GM12875 (cell line): Measurements from ENCODE around the gene CBLC.

Experiments
- H3K4me3 ChIP-seq: one replicate; pipeline ENCODE4 v1.5.1; 2011; ENCODE audit warnings: low read depth, low read length, control low read depth
- CTCF ChIP-seq: IDR thresholded peaks from 2 replicates; pipeline ENCODE4 v1.5.1; 2011; ENCODE audit warnings: low read depth, mild to moderate bottlenecking, control low read depth, inconsistent platforms, low read length, moderate library complexity, borderline replicate concordance; ENCODE audit not compliant: insufficient read depth

Gene CBLC

GRCh38 chr19:44814517-44814916 lies 36.8 kb downstream of the CBLC start:
- no peak for TF ChIP-seq CTCF
- H3K4me3 ChIP-seq = no peak overlapping the region

- no peak for TF ChIP-seq CTCF
- no peak overlapping the region for H3K4me3 ChIP-seq
Observed at GRCh38 chr19:44816301-44816700, 38.6 kb downstream of the CBLC start.

GRCh38 chr19:44817725-44818465 lies 40.2 kb downstream of the CBLC start:
- H3K4me3 ChIP-seq = no peak overlapping the region
- no peak for TF ChIP-seq CTCF

GRCh38 chr19:44818466-44819031 lies 40.9 kb downstream of the CBLC start:
- TF ChIP-seq CTCF = no peak
- H3K4me3 ChIP-seq = no peak overlapping the region

- no peak overlapping the region for H3K4me3 ChIP-seq
- no peak for TF ChIP-seq CTCF
Observed at GRCh38 chr19:44819246-44819832, 41.6 kb downstream of the CBLC start.

- H3K4me3 ChIP-seq = no peak overlapping the region
- TF ChIP-seq CTCF = no peak
Observed at GRCh38 chr19:44820648-44821609, 43.2 kb downstream of the CBLC start.
